Erythroblast (primary cell): ENCODE results near the gene NPC1.
"Not testable (repeated sequence)": the region's sequence is repeated elsewhere in the genome, so short reads cannot be mapped to it uniquely, and the experiment has no call there.

ENCODE experiments used
- GATA1 ChIP-seq: IDR thresholded peaks from 2 replicates; pipeline ENCODE4 v1.6.1; 2011; ENCODE audit warnings: low read depth, mild to moderate bottlenecking, control low read depth, low read length, moderate library complexity
- POLR2A ChIP-seq: IDR thresholded peaks from 2 replicates; pipeline ENCODE4 v1.6.1; 2011; ENCODE audit warnings: mild to moderate bottlenecking, low read length

GRCh38 chr18:23557511-23557910 is 28.8 kb downstream of the NPC1 start:
- not testable (repeated sequence) for TF ChIP-seq POLR2A, GATA1
